Hematopoietic multipotent progenitor cell treated with erythropoietin and hydrocortisone succinate and interleukin-3 and kit ligand, for 15 days (in vitro differentiated cells): ENCODE data around the gene NIPBL.
"Not testable (repeated sequence)": the region's sequence is repeated elsewhere in the genome, so short reads cannot be mapped to it uniquely, and the experiment has no call there.

ENCODE experiments used
- DNase-seq: peaks from one replicate; pipeline ENCODE4 v3.0.0-alpha.2; 2015; ENCODE audit warnings: low spot score

NIPBL gene

GRCh38 chr5:36904677-36905076 lies 28.1 kb downstream of the NIPBL start:
- no peak for DNase-seq

GRCh38 chr5:36908544-36909260 lies 32.1 kb downstream of the NIPBL start:
- no peak for DNase-seq

- no peak for DNase-seq
Measured at GRCh38 chr5:36915653-36916052, 39.1 kb downstream of the NIPBL start.

GRCh38 chr5:36916614-36917013 lies 40.0 kb downstream of the NIPBL start:
- DNase-seq = not testable (repeated sequence)

- DNase-seq = not testable (repeated sequence)
Measured at GRCh38 chr5:36917358-36917757, 40.8 kb downstream of the NIPBL start.

- no peak for DNase-seq
Measured at GRCh38 chr5:36919238-36919637, 42.7 kb downstream of the NIPBL start.

- DNase-seq = no peak
Measured at GRCh38 chr5:36919650-36920049, 43.1 kb downstream of the NIPBL start.

- DNase-seq = no peak
Measured at GRCh38 chr5:36928947-36929346, 52.4 kb downstream of the NIPBL start.

GRCh38 chr5:36929438-36929837 lies 52.9 kb downstream of the NIPBL start:
- DNase-seq = no peak

GRCh38 chr5:36932056-36932455 lies 55.5 kb downstream of the NIPBL start:
- DNase-seq = no peak

- no peak for DNase-seq
Measured at GRCh38 chr5:36932699-36933098, 56.1 kb downstream of the NIPBL start.

- no peak for DNase-seq
Measured at GRCh38 chr5:36934740-36935356, 58.3 kb downstream of the NIPBL start.

- DNase-seq = no peak
Measured at GRCh38 chr5:36935805-36936204, 59.2 kb downstream of the NIPBL start.

- DNase-seq = no peak
Measured at GRCh38 chr5:36936309-36936708, 59.7 kb downstream of the NIPBL start.

GRCh38 chr5:36938129-36938528 lies 61.6 kb downstream of the NIPBL start:
- DNase-seq = no peak

- no peak for DNase-seq
Measured at GRCh38 chr5:36939969-36940858, 63.6 kb downstream of the NIPBL start.

GRCh38 chr5:36943584-36943983 lies 67.0 kb downstream of the NIPBL start:
- no peak for DNase-seq

GRCh38 chr5:36944024-36944423 lies 67.5 kb downstream of the NIPBL start:
- no peak for DNase-seq

GRCh38 chr5:36944607-36945225 lies 68.1 kb downstream of the NIPBL start:
- peak; percentile 79 for DNase-seq

- DNase-seq = no peak
Measured at GRCh38 chr5:36945687-36946086, 69.1 kb downstream of the NIPBL start.

GRCh38 chr5:36946101-36946500 lies 69.5 kb downstream of the NIPBL start:
- DNase-seq = no peak

- DNase-seq = no peak
Measured at GRCh38 chr5:36948041-36948440, 71.5 kb downstream of the NIPBL start.
